RKO (cell line): Measurements from ENCODE around the gene ARHGEF28.

Experiments used
- DNase-seq: peaks from one replicate; pipeline ENCODE4 v3.0.0-alpha.2; 2016; ENCODE audit warnings: low spot score

ARHGEF28 gene

GRCh38 chr5:73900566-73900965, 274.6 kb downstream of the ARHGEF28 start:
- DNase-seq: no peak

- no peak for DNase-seq
Measured at GRCh38 chr5:73901043-73901442, 275.0 kb downstream of the ARHGEF28 start.

- no peak for DNase-seq
Measured at GRCh38 chr5:73901455-73901854, 275.5 kb downstream of the ARHGEF28 start.

- DNase-seq: peak; percentile 62
Measured at GRCh38 chr5:73902327-73903051, 276.5 kb downstream of the ARHGEF28 start.

GRCh38 chr5:73903169-73903568, 277.2 kb downstream of the ARHGEF28 start:
- DNase-seq: no peak

GRCh38 chr5:73906277-73906676, 280.3 kb downstream of the ARHGEF28 start:
- no peak for DNase-seq

GRCh38 chr5:73907164-73907563, 281.2 kb downstream of the ARHGEF28 start:
- DNase-seq: no peak

GRCh38 chr5:73908395-73908794, 282.4 kb downstream of the ARHGEF28 start:
- DNase-seq: no peak

GRCh38 chr5:73908846-73909245, 282.9 kb downstream of the ARHGEF28 start:
- DNase-seq: no peak

GRCh38 chr5:73909474-73909873, 283.5 kb downstream of the ARHGEF28 start:
- DNase-seq: no peak

GRCh38 chr5:73911761-73912393, 285.9 kb downstream of the ARHGEF28 start:
- DNase-seq: no peak

- no peak for DNase-seq
Measured at GRCh38 chr5:73912821-73913271, 286.9 kb downstream of the ARHGEF28 start.

GRCh38 chr5:73913971-73914370, 288.0 kb downstream of the ARHGEF28 start:
- DNase-seq: no peak

GRCh38 chr5:73915345-73915744, 289.3 kb downstream of the ARHGEF28 start:
- DNase-seq: no peak

GRCh38 chr5:73917433-73917832, 291.4 kb downstream of the ARHGEF28 start:
- DNase-seq: no peak

- no peak for DNase-seq
Measured at GRCh38 chr5:73917891-73918290, 291.9 kb downstream of the ARHGEF28 start.

GRCh38 chr5:73918791-73919221, 292.8 kb downstream of the ARHGEF28 start:
- DNase-seq: no peak

- no peak for DNase-seq
Measured at GRCh38 chr5:73921741-73922140, 295.7 kb downstream of the ARHGEF28 start.

GRCh38 chr5:73922224-73922623, 296.2 kb downstream of the ARHGEF28 start:
- no peak for DNase-seq

GRCh38 chr5:73922875-73923557, 297.0 kb downstream of the ARHGEF28 start:
- DNase-seq: no peak

GRCh38 chr5:73928476-73929070, 302.6 kb downstream of the ARHGEF28 start:
- DNase-seq: no peak

GRCh38 chr5:73935719-73936118, 309.7 kb downstream of the ARHGEF28 start:
- DNase-seq: no peak
